HepG2 (cell line): ENCODE data around the gene HDLBP. TPM values are rescaled to one million over a fixed set of nuclear protein-coding genes. Genes with fewer than 3 reads are reported as not detected.
A peak's percentile ranks its signal among the peaks of the same experiment; 100 is the strongest.

Experiments
- ATF1 ChIP-seq: IDR thresholded peaks from 2 replicates; pipeline ENCODE4 v1.6.1; 2016; ENCODE audit warnings: mild to moderate bottlenecking, control low read depth
- DZIP1 ChIP-seq: sonication (generic); formaldehyde crosslinking; IDR thresholded peaks from 2 replicates; pipeline ENCODE4 v1.5.0; 2020; ENCODE audit warnings: mild to moderate bottlenecking, missing genetic modification reagents
- ELF1 ChIP-seq: sonication (generic); formaldehyde crosslinking; IDR thresholded peaks from 2 replicates; pipeline ENCODE4 v1.4.0; 2020; ENCODE audit warnings: missing genetic modification reagents
- HMGA1 ChIP-seq: sonication (generic); formaldehyde crosslinking; conservative IDR thresholded peaks from 2 replicates; pipeline ENCODE4 v1.4.0; 2020; ENCODE audit warnings: missing genetic modification reagents
- IKZF1 ChIP-seq: fragments of 450-650 bp; IDR thresholded peaks from 2 replicates; pipeline ENCODE4 v1.7.1; 2016
- IRF9 ChIP-seq: sonication (generic); formaldehyde crosslinking; IDR thresholded peaks from 2 replicates; pipeline ENCODE4 v1.8.0; 2022; ENCODE audit warnings: missing genetic modification reagents, mild to moderate bottlenecking, borderline replicate concordance
- MEF2D ChIP-seq: sonication (generic); formaldehyde crosslinking; IDR thresholded peaks from 2 replicates; pipeline ENCODE4 v1.5.1; 2020; ENCODE audit warnings: mild to moderate bottlenecking, missing genetic modification reagents
- MYC ChIP-seq: sonication (generic); formaldehyde crosslinking; IDR thresholded peaks from 2 replicates; pipeline ENCODE4 v1.9.0; 2021; ENCODE audit warnings: missing genetic modification reagents, borderline replicate concordance
- NKX3-1 ChIP-seq: sonication (generic); formaldehyde crosslinking; IDR thresholded peaks from 2 replicates; pipeline ENCODE4 v1.5.0; 2020; ENCODE audit warnings: missing genetic modification reagents
- PAX8 ChIP-seq: sonication (generic); formaldehyde crosslinking; IDR thresholded peaks from 2 replicates; pipeline ENCODE4 v1.8.0; 2022; ENCODE audit warnings: mild to moderate bottlenecking, missing genetic modification reagents, borderline replicate concordance
- PLRG1 ChIP-seq: fragments of 450-650 bp; conservative IDR thresholded peaks from 2 replicates; pipeline ENCODE4 v1.6.1; 2016
- SMC3 ChIP-seq: IDR thresholded peaks from 2 replicates; pipeline ENCODE4 v1.6.1; 2011; ENCODE audit warnings: low read length, improper control_type of control experiment
- TGIF2 ChIP-seq: IDR thresholded peaks from 2 replicates; pipeline ENCODE4 v1.6.1; 2016; ENCODE audit warnings: control low read depth, missing compliant biosample characterization
- ZBTB1 ChIP-seq: sonication (generic); formaldehyde crosslinking; IDR thresholded peaks from 2 replicates; pipeline ENCODE4 v1.4.0; 2020; ENCODE audit warnings: missing genetic modification reagents, borderline replicate concordance
- ZFP82 ChIP-seq: sonication (generic); formaldehyde crosslinking; IDR thresholded peaks from 2 replicates; pipeline ENCODE4 v1.5.1; 2020; ENCODE audit warnings: mild to moderate bottlenecking, missing genetic modification reagents, borderline replicate concordance
- ZNF142 ChIP-seq: sonication (generic); formaldehyde crosslinking; IDR thresholded peaks from 2 replicates; pipeline ENCODE4 v1.4.0; 2020; ENCODE audit warnings: missing genetic modification reagents
- ZNF205 ChIP-seq: IDR thresholded peaks from 2 replicates; pipeline ENCODE4 v1.6.1; 2018; ENCODE audit warnings: missing biosample characterization, missing genetic modification reagents
- ZNF264 ChIP-seq: sonication (generic); formaldehyde crosslinking; IDR thresholded peaks from 2 replicates; pipeline ENCODE4 v1.4.0; 2020; ENCODE audit warnings: missing genetic modification reagents
- ZNF724P ChIP-seq: sonication (generic); formaldehyde crosslinking; IDR thresholded peaks from 2 replicates; pipeline ENCODE4 v1.8.0; 2022; ENCODE audit warnings: missing genetic modification reagents, borderline replicate concordance
- ZNF781 ChIP-seq: sonication (generic); formaldehyde crosslinking; IDR thresholded peaks from 2 replicates; pipeline ENCODE4 v1.5.1; 2020; ENCODE audit warnings: borderline replicate concordance, mild to moderate bottlenecking, missing genetic modification reagents; ENCODE audit errors: not compliant biosample characterization
- ZSCAN20 ChIP-seq: sonication (generic); formaldehyde crosslinking; IDR thresholded peaks from 2 replicates; pipeline ENCODE4 v1.4.0; 2020; ENCODE audit warnings: missing genetic modification reagents, mild to moderate bottlenecking, borderline replicate concordance
- polyA plus RNA-seq, 8 experiments: library from polyadenylated mRNA; depleted of rRNA in 3 of 8; stranded (reverse) in 7 of 8; unstranded in 1 of 8; fragments of >200 nt; fragmentation: Illumina TruSeq in 4 of 8; extraction: Trizol in 4 of 8; gene quantifications; 2 replicates each; pipeline versions ENCODE4 v1.2.1 to v1.2.3, GENCODE V29; 2011 to 2016; ENCODE audit warnings: low read depth in 4 of 8, missing spikeins in 1 of 8, mixed read lengths in 1 of 8; ENCODE audit not compliant: insufficient read depth in 1 of 8
- total RNA-seq, 5 experiments: library from RNA; depleted of rRNA; stranded (reverse); fragments of >200 nt; fragmentation: Illumina TruSeq; extraction: Trizol; gene quantifications; 2 replicates each; pipeline ENCODE4 v1.2.3, GENCODE V29; 2016; ENCODE audit warnings: low read depth in 1 of 5

The HDLBP gene
- total and polyA plus RNA-seq, 2 of the 13 experiments (the other 11 are each of a cell fraction or from before 2014, with no cell fraction given) = 464 to 707 TPM

- TF ChIP-seq ZNF264 (CRISPR knock-in tag) = peak; percentile 86; the same call in 1 of the 2 replicates
- TF ChIP-seq ELF1 (CRISPR knock-in tag) = peak; percentile 69
- peak; percentile 93 for TF ChIP-seq MYC (CRISPR knock-in tag)
- no peak for TF ChIP-seq HMGA1 (CRISPR knock-in tag)
- no peak; the same call in 1 of the 2 replicates for TF ChIP-seq SMC3
- TF ChIP-seq ZFP82 = peak; percentile 98; the same call in 1 of the 2 replicates
- peak; percentile 97; the same call in 1 of the 2 replicates for TF ChIP-seq IRF9
- no peak; the same call in 1 of the 2 replicates for TF ChIP-seq ZNF724P (CRISPR knock-in tag)
- TF ChIP-seq ZNF781 = no peak
- TF ChIP-seq PLRG1 = no peak
- no peak; the same call in 1 of the 2 replicates for TF ChIP-seq TGIF2 (CRISPR knock-in tag)
- TF ChIP-seq IKZF1 = no peak
- TF ChIP-seq ZSCAN20 (CRISPR knock-in tag) = 0 out of 2 replicates have a peak, but pooled peaks have one; percentile 6
- no peak for TF ChIP-seq DZIP1
- TF ChIP-seq ZBTB1 = no peak
- TF ChIP-seq ZNF142 = peak; percentile 70; the same call in 1 of the 2 replicates
- TF ChIP-seq MEF2D (CRISPR knock-in tag) = peak; percentile 78
- TF ChIP-seq PAX8 (CRISPR knock-in tag) = peak; percentile 95
- TF ChIP-seq ATF1 (CRISPR knock-in tag) = 0 out of 2 replicates have a peak, but pooled peaks have one; percentile 32
- TF ChIP-seq ZNF205 (CRISPR knock-in tag) = peak; percentile 79; the same call in 1 of the 2 replicates
- TF ChIP-seq NKX3-1 (CRISPR knock-in tag) = peak; percentile 26; the same call in 1 of the 2 replicates
These were observed at the start of gene HDLBP (continued) for GRCh38 chr2:241315093-241315878.
